NB4 (cell line): ENCODE data around the gene S100A2.

Experiments
- MYC ChIP-seq: IDR thresholded peaks from 2 replicates; pipeline ENCODE4 v1.6.1; 2011; ENCODE audit warnings: low read depth, low read length
- POLR2A ChIP-seq: IDR thresholded peaks from 2 replicates; pipeline ENCODE4 v1.6.1; 2011; ENCODE audit warnings: mild to moderate bottlenecking; ENCODE audit not compliant: insufficient read length; ENCODE audit errors: extremely low read depth
- TF ChIP-seq, protein P1 (sequence below): IDR thresholded peaks from one replicate; pipeline ENCODE4 v1.5.1; 2012; ENCODE audit warnings: low read depth, low read length

- TF ChIP-seq, protein P1, sequence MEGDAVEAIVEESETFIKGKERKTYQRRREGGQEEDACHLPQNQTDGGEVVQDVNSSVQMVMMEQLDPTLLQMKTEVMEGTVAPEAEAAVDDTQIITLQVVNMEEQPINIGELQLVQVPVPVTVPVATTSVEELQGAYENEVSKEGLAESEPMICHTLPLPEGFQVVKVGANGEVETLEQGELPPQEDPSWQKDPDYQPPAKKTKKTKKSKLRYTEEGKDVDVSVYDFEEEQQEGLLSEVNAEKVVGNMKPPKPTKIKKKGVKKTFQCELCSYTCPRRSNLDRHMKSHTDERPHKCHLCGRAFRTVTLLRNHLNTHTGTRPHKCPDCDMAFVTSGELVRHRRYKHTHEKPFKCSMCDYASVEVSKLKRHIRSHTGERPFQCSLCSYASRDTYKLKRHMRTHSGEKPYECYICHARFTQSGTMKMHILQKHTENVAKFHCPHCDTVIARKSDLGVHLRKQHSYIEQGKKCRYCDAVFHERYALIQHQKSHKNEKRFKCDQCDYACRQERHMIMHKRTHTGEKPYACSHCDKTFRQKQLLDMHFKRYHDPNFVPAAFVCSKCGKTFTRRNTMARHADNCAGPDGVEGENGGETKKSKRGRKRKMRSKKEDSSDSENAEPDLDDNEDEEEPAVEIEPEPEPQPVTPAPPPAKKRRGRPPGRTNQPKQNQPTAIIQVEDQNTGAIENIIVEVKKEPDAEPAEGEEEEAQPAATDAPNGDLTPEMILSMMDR, result no peak
- TF ChIP-seq POLR2A, result no peak
- TF ChIP-seq MYC, result no peak
Measured at GRCh38 chr1:153553096-153553495, 12.5 kb downstream of the S100A2 start.
